KOPT-K1 (cell line): ENCODE results near the gene ZDHHC16.
"Not testable (repeated sequence)": the region's sequence is repeated elsewhere in the genome, so short reads cannot be mapped to it uniquely, and the experiment has no call there.

ENCODE experiments used
- H3K27ac ChIP-seq: fragments of 200-600 bp; sonication (generic); 2 replicates; pipeline ENCODE4 v1.5.1; 2016; ENCODE audit warnings: antibody characterized with exemption, mild to moderate bottlenecking, low read depth, low read length; ENCODE audit not compliant: poor library complexity, severe bottlenecking
- H3K36me3 ChIP-seq: fragments of 200-600 bp; sonication (generic); 2 replicates; pipeline ENCODE4 v1.5.1; 2017; ENCODE audit warnings: antibody characterized with exemption, mild to moderate bottlenecking, low read length, moderate library complexity; ENCODE audit not compliant: insufficient read depth
- H3K9me3 ChIP-seq: fragments of 200-600 bp; sonication (generic); 2 replicates; pipeline ENCODE4 v1.5.1; 2017; ENCODE audit warnings: antibody characterized with exemption, low read length, mild to moderate bottlenecking; ENCODE audit not compliant: insufficient read depth, poor library complexity, severe bottlenecking

ZDHHC16 gene

GRCh38 chr10:97456034-97456685, 10.2 kb downstream of the ZDHHC16 start:
- peaks cover 100% of the 10 kb centered on the region for H3K36me3 ChIP-seq

GRCh38 chr10:97456686-97457065, 10.7 kb downstream of the ZDHHC16 start:
- Histone ChIP-seq H3K36me3 (peaks cover 100% of the 10 kb centered on the region), H3K9me3 (no peaks in the 10 kb centered on the region), H3K27ac (no peak overlapping the region)

More at GRCh38 chr10:97456034-97456685, 10.2 kb downstream of the ZDHHC16 start:
- Histone ChIP-seq H3K27ac (no peak overlapping the region), H3K9me3 (no peaks in the 10 kb centered on the region)

GRCh38 chr10:97459111-97459510, 13.1 kb downstream of the ZDHHC16 start:
- Histone ChIP-seq H3K27ac (no peak overlapping the region), H3K9me3 (no peaks in the 10 kb centered on the region), H3K36me3 (peaks cover 100% of the 10 kb centered on the region)

- Histone ChIP-seq H3K36me3 (peaks cover 100% of the 10 kb centered on the region), H3K9me3 (no peaks in the 10 kb centered on the region), H3K27ac (no peak overlapping the region)
Observed at GRCh38 chr10:97459933-97460332, 14.0 kb downstream of the ZDHHC16 start.

DNA sequence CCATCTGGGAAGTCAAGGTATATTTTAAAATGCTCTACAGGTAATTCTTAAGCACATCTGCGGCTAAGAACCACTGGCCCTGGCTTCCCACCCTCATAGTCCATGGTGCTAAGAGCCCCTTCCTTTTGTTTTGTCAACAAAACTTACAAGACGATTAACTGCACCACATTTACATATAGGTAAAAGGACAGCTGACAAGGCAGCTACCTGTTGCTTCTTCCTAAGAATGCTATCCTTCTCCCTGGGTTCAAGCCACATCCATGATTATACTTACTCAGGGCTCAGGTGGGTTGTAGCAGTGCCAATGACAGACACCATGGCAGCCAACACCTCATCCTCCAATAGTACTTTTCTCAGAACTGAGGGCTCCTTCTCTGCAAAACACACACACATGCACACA, 16.3 kb downstream of the ZDHHC16 start:
- Histone ChIP-seq H3K27ac (no peak overlapping the region), H3K36me3 (peaks cover 100% of the 10 kb centered on the region), H3K9me3 (no peaks in the 10 kb centered on the region)

DNA sequence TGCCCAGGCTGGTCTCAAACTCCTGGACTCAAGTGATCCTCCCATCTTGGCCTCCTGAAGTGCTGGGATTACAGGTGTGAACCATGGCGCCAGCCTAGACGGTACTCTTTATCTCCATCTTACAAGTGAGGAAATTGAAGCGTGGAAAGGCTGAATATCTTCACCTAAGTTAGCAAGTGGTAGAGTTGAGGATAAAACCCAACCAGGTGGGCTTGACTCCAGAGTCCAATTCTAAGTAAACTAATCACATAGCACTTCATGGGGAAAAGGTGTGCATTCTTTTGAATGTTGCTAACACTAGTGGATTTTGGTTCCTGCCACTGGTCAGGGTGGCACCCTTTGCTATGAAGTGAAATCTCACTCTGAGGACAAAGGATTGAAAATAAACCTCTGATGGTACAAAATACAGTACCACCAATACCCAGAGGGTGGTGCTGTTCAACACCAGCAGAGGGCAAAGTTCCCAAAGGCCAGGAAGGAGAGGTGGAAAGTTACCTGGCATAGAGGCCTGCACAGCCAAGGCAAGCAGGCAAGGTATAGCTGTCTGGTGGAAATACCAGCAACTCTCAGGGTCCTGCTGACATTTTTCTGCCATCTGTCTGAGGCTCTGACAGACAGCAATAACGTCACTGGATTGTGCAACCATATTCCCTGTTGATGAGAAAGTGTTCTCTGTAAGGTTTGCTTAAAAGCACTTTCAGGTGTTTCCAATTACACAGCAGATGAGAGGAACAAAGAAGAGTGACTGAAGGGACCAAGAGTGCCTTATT, 17.6 kb downstream of the ZDHHC16 start:
- Histone ChIP-seq H3K9me3 (no peaks in the 10 kb centered on the region), H3K36me3 (peaks cover 100% of the 10 kb centered on the region), H3K27ac (no peak overlapping the region)

DNA sequence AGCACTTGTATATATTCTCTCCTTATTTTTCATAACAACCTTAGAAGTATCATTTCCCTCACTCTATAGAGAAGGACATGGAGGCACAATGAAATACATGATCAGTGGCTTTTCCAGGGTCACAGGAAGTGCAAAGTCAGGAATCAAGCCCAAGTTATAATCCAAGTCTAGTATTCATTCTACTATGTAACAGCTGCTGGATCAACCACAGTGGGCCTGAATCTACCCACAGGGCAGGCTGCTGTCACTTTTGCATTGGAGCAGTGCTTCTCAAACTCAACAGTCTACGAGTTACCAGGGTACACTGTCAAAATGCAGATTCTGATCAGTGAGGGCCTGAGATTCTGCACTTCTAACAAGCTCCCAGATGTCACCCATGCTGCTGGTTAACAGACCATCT, 18.3 kb downstream of the ZDHHC16 start:
- Histone ChIP-seq H3K9me3 (no peaks in the 10 kb centered on the region), H3K36me3 (peaks cover 100% of the 10 kb centered on the region), H3K27ac (no peak overlapping the region)

- Histone ChIP-seq H3K9me3 (no peaks in the 10 kb centered on the region), H3K27ac (no peak overlapping the region), H3K36me3 (peaks cover 100% of the 10 kb centered on the region)
Observed at GRCh38 chr10:97465982-97466381, 20.0 kb downstream of the ZDHHC16 start.

DNA sequence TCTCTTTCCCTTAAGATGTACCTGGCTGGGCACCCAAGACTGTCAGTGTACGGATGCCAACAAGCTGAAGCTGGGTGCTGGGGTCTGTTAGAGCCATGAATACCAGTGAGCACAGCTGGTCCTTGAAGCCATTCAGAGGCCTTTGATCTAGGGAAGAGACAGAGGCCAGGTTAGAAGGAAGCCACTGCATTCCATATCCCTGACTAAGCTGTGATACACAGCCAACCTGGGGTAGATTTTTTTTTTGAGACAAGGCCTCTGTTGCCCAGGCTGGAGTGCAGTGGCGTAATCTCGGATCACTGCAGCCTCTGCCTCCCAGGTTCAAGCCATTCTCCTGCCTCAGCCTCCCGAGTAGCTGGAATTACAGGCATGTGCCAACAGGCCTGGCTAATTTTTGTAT, 20.8 kb downstream of the ZDHHC16 start:
- H3K27ac ChIP-seq, result no peak overlapping the region
- H3K36me3 ChIP-seq, result peaks cover 100% of the 10 kb centered on the region
- no peaks in the 10 kb centered on the region for H3K9me3 ChIP-seq

DNA sequence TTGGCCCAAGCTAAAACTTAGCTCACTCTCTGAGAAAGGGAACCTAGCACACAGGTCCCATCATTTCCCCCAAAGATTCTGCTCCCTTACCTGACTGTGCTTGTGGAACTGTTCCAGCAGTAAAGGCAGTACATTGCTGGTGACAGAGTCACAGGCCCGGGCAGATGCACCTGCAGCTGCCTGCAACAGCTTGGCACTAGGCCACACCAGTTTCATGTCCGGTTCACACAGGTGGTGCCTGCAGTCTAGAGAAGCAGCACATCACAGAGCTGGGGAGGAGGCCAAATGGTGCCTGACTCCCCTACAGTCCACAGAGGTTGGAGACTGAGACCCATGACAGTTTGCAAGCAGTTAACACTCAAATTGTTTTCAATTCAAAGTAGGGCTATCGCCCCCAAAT, 22.2 kb downstream of the ZDHHC16 start:
- Histone ChIP-seq H3K36me3 (peaks cover 100% of the 10 kb centered on the region), H3K27ac (no peak overlapping the region)

GRCh38 chr10:97468781-97469180, 22.8 kb downstream of the ZDHHC16 start:
- H3K27ac ChIP-seq, H3K9me3 ChIP-seq: not testable (repeated sequence)
- peaks cover 100% of the 10 kb centered on the region for H3K36me3 ChIP-seq

More for the DNA sequence above, 22.2 kb downstream of the ZDHHC16 start:
- no peaks in the 10 kb centered on the region for H3K9me3 ChIP-seq

- Histone ChIP-seq H3K27ac (no peak overlapping the region), H3K36me3 (peaks cover 100% of the 10 kb centered on the region), H3K9me3 (no peaks in the 10 kb centered on the region)
Observed at GRCh38 chr10:97474918-97475317, 28.9 kb downstream of the ZDHHC16 start.

DNA sequence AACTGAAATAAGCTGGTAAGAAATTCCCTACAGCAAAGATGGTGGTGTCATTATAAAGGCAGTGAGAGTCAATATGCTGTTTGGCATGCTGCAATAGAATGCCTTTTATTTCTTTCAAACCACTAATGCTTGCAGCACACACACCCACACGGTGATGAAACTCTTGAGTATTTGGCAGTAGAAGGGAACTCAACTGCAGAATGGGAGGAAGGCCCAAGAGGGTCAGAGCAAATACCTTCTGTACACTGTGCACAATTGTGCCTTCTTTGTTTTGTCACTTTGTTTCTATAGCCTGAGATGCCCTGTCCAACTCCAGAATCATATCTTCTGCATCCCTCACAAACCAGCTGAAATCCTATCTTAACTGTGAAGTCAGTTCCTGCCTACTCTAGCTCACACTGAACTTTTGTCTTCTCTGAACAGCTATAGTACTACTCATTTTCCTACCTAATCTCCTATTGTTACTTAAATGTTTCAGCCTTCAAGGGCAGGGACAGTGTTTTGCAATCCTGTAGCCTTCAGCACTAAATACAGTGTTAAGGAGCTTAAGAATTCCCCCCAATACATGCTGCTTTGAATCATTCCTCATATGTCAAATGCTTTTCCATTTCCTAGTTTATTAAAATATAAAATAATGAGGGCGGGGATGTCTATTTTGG, 30.1 kb downstream of the ZDHHC16 start:
- peaks cover 100% of the 10 kb centered on the region for H3K36me3 ChIP-seq
- H3K9me3 ChIP-seq, result no peaks in the 10 kb centered on the region
- no peak overlapping the region for H3K27ac ChIP-seq

DNA sequence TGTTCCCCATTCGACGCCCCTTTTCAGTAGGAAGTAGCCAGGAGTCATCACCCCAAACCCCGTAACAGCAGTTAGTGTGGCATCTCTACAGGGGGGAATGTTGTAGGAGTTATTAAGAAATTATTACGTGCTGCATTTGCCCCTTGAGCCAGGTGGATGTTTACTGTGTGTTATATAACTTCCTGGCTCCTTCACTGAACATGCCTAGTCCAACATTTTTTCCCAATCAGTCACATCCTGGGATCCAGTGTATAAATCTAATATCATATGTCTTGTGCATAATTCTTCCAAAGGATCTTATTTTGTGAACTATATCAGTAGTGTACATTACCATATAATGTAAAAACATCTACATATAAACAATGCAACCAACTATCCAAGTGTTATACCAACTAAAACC, 33.4 kb downstream of the ZDHHC16 start:
- not testable (repeated sequence) for H3K27ac ChIP-seq, H3K9me3 ChIP-seq
- H3K36me3 ChIP-seq, result peaks cover 92% of the 10 kb centered on the region

DNA sequence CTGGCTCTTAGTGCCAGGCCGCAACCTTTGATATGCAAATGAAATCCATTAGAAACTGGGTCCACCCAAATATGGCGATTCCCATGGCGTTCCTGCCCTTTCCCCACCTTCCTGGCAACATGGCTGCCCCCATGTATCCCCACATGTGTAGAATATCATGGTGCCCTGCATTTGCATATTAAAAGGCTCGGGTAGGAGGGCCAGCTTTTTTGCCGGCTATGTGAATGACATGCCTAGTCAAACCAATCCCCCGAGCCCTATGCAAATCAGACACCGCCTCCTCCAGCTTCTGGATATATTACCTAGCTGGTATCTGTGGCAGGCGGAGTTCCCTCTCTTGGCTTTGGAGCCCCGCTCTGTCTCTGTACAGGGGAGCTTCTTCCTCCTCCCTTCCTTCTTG, 34.0 kb downstream of the ZDHHC16 start:
- peaks cover 92% of the 10 kb centered on the region for H3K36me3 ChIP-seq
- H3K9me3 ChIP-seq, result no peaks in the 10 kb centered on the region
- H3K27ac ChIP-seq, result no peak overlapping the region
